ENCODE results near the gene CD8B2. TPM values are rescaled to one million over a fixed set of nuclear protein-coding genes. Genes with fewer than 3 reads are reported as not detected.

The CD8B2 gene
- total RNA-seq, 1 experiment from 2014 or later: not detected

- ChIA-PET POLR2A (no interaction called here), CTCF (interaction anchor here (1.5 to 2.3 kb wide), 5 partner anchors 12 to 290 kb away, joined by 5 to 39 read pairs (median 9); no protein-coding TSS in a partner anchor)
- Mint-ChIP-seq H3K36me3 (peaks cover 12% of the 10 kb centered on the region), H3K27me3 (ENCODE audit: low read depth) (peaks cover under 1% of the 10 kb centered on the region; the same call in 1 of the 2 replicates), H3K9me3 (peaks cover 20% of the 10 kb centered on the region), H3K4me1 (peaks cover 2% of the 10 kb centered on the region; the same call in 1 of the 2 replicates), H3K27ac (no peak overlapping the region), H3K4me3 (no peak overlapping the region)
- TF ChIP-seq STAT6 (CRISPR knock-in tag; conservative IDR thresholded peaks at IDR 0.05; ENCODE audit: low read depth) (no peak), ZNF138 (CRISPR knock-in tag; conservative IDR thresholded peaks at IDR 0.05) (no peak), ZNF532 (CRISPR knock-in tag; IDR thresholded peaks at IDR 0.05; ENCODE audit: borderline replicate concordance) (no peak), ERG (CRISPR knock-in tag; IDR thresholded peaks at IDR 0.05) (no peak), NFATC4 (CRISPR knock-in tag; IDR thresholded peaks at IDR 0.05) (no peak), ATF6 (CRISPR knock-in tag; IDR thresholded peaks at IDR 0.05) (no peak), EMX1 (CRISPR knock-in tag; IDR thresholded peaks at IDR 0.05) (no peak), ZNF396 (CRISPR knock-in tag; IDR thresholded peaks at IDR 0.05; ENCODE audit: borderline replicate concordance) (no peak), TCF7 (CRISPR knock-in tag; IDR thresholded peaks at IDR 0.05; ENCODE audit: low read depth) (no peak), ATF2 (CRISPR knock-in tag; IDR thresholded peaks at IDR 0.05; ENCODE audit: borderline replicate concordance, low read depth) (no peak), HMGA2 (CRISPR knock-in tag; IDR thresholded peaks at IDR 0.05) (no peak)
- TF ChIP-seq, protein P1, sequence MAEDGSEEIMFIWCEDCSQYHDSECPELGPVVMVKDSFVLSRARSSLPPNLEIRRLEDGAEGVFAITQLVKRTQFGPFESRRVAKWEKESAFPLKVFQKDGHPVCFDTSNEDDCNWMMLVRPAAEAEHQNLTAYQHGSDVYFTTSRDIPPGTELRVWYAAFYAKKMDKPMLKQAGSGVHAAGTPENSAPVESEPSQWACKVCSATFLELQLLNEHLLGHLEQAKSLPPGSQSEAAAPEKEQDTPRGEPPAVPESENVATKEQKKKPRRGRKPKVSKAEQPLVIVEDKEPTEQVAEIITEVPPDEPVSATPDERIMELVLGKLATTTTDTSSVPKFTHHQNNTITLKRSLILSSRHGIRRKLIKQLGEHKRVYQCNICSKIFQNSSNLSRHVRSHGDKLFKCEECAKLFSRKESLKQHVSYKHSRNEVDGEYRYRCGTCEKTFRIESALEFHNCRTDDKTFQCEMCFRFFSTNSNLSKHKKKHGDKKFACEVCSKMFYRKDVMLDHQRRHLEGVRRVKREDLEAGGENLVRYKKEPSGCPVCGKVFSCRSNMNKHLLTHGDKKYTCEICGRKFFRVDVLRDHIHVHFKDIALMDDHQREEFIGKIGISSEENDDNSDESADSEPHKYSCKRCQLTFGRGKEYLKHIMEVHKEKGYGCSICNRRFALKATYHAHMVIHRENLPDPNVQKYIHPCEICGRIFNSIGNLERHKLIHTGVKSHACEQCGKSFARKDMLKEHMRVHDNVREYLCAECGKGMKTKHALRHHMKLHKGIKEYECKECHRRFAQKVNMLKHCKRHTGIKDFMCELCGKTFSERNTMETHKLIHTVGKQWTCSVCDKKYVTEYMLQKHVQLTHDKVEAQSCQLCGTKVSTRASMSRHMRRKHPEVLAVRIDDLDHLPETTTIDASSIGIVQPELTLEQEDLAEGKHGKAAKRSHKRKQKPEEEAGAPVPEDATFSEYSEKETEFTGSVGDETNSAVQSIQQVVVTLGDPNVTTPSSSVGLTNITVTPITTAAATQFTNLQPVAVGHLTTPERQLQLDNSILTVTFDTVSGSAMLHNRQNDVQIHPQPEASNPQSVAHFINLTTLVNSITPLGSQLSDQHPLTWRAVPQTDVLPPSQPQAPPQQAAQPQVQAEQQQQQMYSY (CRISPR knock-in tag; IDR thresholded peaks at IDR 0.05): no peak
- DNase-seq (ENCODE audit: low spot score) (no peak), ATAC-seq (no peak)
These were observed 74.6 kb downstream of the CD8B2 start for GRCh38 chr2:106561803-106562202.
